Gastrocnemius medialis (tissue), 4 donors: ENCODE measurements around the gene MORN5. TPM values are rescaled to one million over a fixed set of nuclear protein-coding genes. Genes with fewer than 3 reads are reported as not detected.

Experiments
- ATAC-seq, 2 donors: fragments of 150-250 bp; one replicate each; pipeline ENCODE4 v1.9.1; 2016
- DNase-seq, 2 donors: peaks; one replicate each; pipeline ENCODE4 v3.0.0-alpha.2; 2019
- H3K27ac ChIP-seq, 4 donors: fragments of 200-600 bp; sonication (generic); 1 replicate in 1 of 4; 2 replicates in 3 of 4; pipeline ENCODE4 v1.5.1; 2016 to 2018; ENCODE audit warnings: mild to moderate bottlenecking in 2 of 4, moderate library complexity in 1 of 4
- H3K27me3 ChIP-seq, 3 donors: fragments of 200-600 bp; sonication (generic) in 2 of 3; 1 replicate in 1 of 3; 2 replicates in 2 of 3; pipeline versions ENCODE4 v1.5.1 to v1.6.0; 2016 to 2019; ENCODE audit warnings: mild to moderate bottlenecking in 1 of 3, moderate library complexity in 1 of 3
- H3K36me3 ChIP-seq, 2 donors: fragments of 200-600 bp; sonication (generic) in 1 of 2; one replicate each; pipeline ENCODE4 v1.5.1; 2017 to 2018
- H3K4me1 ChIP-seq, 2 donors: fragments of 200-600 bp; sonication (generic) in 1 of 2; one replicate each; pipeline ENCODE4 v1.5.1; 2016 to 2017; ENCODE audit warnings: mild to moderate bottlenecking in 2 of 2
- H3K4me3 ChIP-seq, 4 donors: fragments of 200-600 bp; sonication (generic) in 3 of 4; 1 replicate in 1 of 4; 2 replicates in 3 of 4; pipeline ENCODE4 v1.5.1; 2016 to 2019; ENCODE audit warnings: mild to moderate bottlenecking in 2 of 4
- H3K9me3 ChIP-seq, 3 donors: fragments of 200-600 bp; sonication (generic) in 2 of 3; 1 replicate in 1 of 3; 2 replicates in 2 of 3; pipeline ENCODE4 v1.5.1; 2016 to 2019
- CTCF ChIP-seq, 5 experiments: fragments of 450-650 bp in 3 of 5; fragments of 200-600 bp in 2 of 5; sonication (generic) in 2 of 5; IDR thresholded peaks in 4 of 5; conservative IDR thresholded peaks in 1 of 5; 1 replicate in 4 of 5; 2 replicates in 1 of 5; pipeline ENCODE4 v1.5.1; 2016 to 2019; ENCODE audit warnings: antibody characterized with exemption in 5 of 5, mild to moderate bottlenecking in 3 of 5, moderate library complexity in 3 of 5
- POLR2A ChIP-seq, 2 donors: fragments of 450-650 bp; IDR thresholded peaks; one replicate each; pipeline ENCODE4 v1.6.1; 2017; ENCODE audit warnings: antibody characterized with exemption in 2 of 2, mild to moderate bottlenecking in 2 of 2, moderate library complexity in 2 of 2
- in situ Hi-C, 4 donors: fragments of 200-750 bp; cut with MboI; loops; one replicate each; pipeline versions ENCODE4 v1.15.0 to v1.8.0; 2017; ENCODE audit warnings: low sequenced_read_pairs in 4 of 4
- intact Hi-C: fragments of 100-400 bp; cut with DNase I; formaldehyde crosslinking; loops from one replicate; pipeline ENCODE4 v1.15.1; 2023; ENCODE audit warnings: low total_unique reads
- total RNA-seq, 4 donors: library from RNA; depleted of rRNA; stranded (reverse); fragments of >200 nt; gene quantifications; one replicate each; pipeline versions ENCODE4 v1.1.0 to v1.2.3, GENCODE V29; 2016

Gene MORN5
- not detected for total RNA-seq

DNA sequence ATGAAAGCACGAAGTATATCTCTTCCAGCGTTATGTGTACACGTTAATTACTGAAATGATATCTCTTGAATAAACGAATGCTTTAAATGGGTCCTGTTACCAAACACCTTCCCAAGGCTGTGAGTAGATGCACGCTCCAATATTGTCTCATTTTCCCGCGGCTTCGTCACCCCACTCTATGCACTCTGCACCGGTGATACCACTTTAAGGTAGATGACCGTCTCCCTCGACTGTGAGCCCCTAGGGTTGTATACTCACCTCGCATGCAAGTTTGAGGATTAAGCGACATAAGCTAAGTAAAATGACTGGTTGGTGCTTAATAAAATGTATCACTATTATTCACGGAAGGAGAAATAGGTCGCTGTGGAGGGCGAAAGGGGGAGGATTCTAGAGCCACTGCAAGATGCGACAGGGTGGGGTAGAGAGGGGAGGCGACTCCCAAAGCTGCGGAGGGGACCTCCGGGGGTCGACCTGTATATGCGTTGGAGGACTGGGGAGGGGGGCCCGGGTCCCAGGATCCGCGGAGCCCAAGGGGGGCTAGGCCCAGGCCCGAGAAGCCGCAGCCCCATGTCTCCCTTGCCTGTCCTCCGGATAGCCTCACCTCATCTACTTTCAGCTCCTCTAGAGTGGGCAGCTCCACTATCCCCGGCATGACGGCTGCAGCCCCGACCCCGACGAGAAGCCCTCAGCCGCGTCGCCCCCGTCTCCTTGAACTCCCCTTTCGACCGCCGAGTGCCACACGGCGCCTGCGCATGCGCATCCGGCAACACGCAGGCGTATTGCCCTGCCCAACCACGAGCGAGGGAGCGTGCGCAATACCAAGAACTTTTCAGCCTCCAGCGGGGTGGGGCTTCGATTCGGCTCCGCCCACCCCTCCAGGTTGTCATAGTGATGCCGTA is at the start of gene MORN5, which contains the start of gene NDUFA8:
Gene MORN5 (plus strand): TSS at position 883 of the 899 bp plus-strand sequence. CDS start 65 bp downstream, outside the sequence.
Gene NDUFA8 (minus strand): TSS at position 754 of the 899 bp plus-strand sequence. CDS start 102 bp downstream, at position 652.
- intact Hi-C loops (loop anchor here (2.0 kb wide), 1 partner anchor 106 kb away; the partner anchor contains the start of genes MRRF and RBM18), in situ Hi-C loops (no loop called here)
- DNase-seq (peak; percentile 91 to 95), ATAC-seq (peak; percentile 95 to 96)
- Histone ChIP-seq H3K9me3 (no peaks in the 10 kb centered on the region), H3K4me3 (peak within 1 kb of the TSS; percentile 65 to 97 (median 90)), H3K27me3 (no peaks in the 10 kb centered on the region), H3K4me1 (peaks cover 36 to 37% of the 10 kb centered on the region in 2 donors), H3K27ac (peak within 1 kb of the TSS; percentile 90 to 97 (median 94)), H3K36me3 (no peaks in the 10 kb centered on the region)
- TF ChIP-seq CTCF (IDR thresholded peaks at IDR 0.05 in 4 of 5, conservative IDR thresholded peaks at IDR 0.05 in 1 of 5): peak in 4 of 5 experiments; percentile 10 to 31 (median 19)
- peak; percentile 87 to 90 for TF ChIP-seq POLR2A (IDR thresholded peaks at IDR 0.05)

- DNase-seq (no peak), ATAC-seq (no peak)
- Histone ChIP-seq H3K4me1 (no peaks in the 10 kb centered on the region), H3K36me3 (no peaks in the 10 kb centered on the region), H3K9me3 (no peaks in the 10 kb centered on the region), H3K27me3 (no peaks in the 10 kb centered on the region), H3K27ac (no peak overlapping the region), H3K4me3 (no peak overlapping the region)
- TF ChIP-seq CTCF (IDR thresholded peaks at IDR 0.05 in 4 of 5, conservative IDR thresholded peaks at IDR 0.05 in 1 of 5): no peak
- TF ChIP-seq POLR2A (IDR thresholded peaks at IDR 0.05): no peak
- in situ Hi-C loops: loop anchor here in 3 of 4 donors (25.0 kb wide), 2 partner anchors 352 to 702 kb away; partner anchors contain the start of gene OR1K1 (in 2 of the 3)
- intact Hi-C loops: no loop called here
Measured at GRCh38 chr9:122110100-122110833, 49.4 kb upstream of the MORN5 start.

DNA sequence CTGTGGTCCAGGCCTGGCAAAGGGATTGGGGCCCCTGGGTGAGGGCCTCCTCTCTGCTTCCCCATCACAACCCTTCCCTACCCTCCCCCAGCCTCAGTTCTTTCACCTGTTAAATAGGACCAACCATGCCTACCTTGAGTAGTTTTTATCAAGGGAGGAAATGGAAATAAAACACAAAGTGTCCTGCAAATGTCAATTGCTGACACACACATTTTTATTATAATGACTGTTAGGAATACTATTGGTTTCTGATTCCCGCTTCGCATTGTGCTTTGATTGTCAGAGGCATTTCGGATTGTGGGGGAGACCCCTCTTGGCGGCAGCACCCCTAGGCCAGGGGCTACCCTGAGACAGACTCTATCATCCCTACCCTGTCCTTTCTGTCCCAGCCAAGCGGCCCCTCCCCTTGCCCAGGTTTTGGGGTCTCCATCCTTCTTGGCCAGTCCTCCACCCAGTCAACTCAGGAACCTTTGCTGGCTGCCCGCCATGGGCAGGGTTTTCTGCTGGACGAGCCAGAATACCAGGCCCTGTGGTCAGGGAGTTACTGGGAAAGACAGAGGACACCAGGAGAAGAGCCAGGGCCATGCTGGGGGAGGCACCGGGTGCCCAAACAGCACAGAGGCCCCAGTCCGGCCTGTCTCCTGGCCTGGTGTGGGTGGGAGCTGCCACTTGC is 48.2 kb upstream of the MORN5 start:
- intact Hi-C loops (no loop called here), in situ Hi-C loops (loop anchor here in 3 of 4 donors (25.0 kb wide), 2 partner anchors 351 to 701 kb away; partner anchors contain the start of gene OR1K1 (in 2 of the 3))
- H3K4me1 ChIP-seq: no peaks in the 10 kb centered on the region
- TF ChIP-seq POLR2A (IDR thresholded peaks at IDR 0.05) (no peak), CTCF (IDR thresholded peaks at IDR 0.05 in 4 of 5, conservative IDR thresholded peaks at IDR 0.05 in 1 of 5) (no peak)
- DNase-seq (no peak), ATAC-seq (no peak)
- H3K4me3 ChIP-seq: no peak overlapping the region
- H3K9me3 ChIP-seq: no peaks in the 10 kb centered on the region
- no peaks in the 10 kb centered on the region for H3K36me3 ChIP-seq
- no peak overlapping the region for H3K27ac ChIP-seq
- H3K27me3 ChIP-seq: no peaks in the 10 kb centered on the region

DNA sequence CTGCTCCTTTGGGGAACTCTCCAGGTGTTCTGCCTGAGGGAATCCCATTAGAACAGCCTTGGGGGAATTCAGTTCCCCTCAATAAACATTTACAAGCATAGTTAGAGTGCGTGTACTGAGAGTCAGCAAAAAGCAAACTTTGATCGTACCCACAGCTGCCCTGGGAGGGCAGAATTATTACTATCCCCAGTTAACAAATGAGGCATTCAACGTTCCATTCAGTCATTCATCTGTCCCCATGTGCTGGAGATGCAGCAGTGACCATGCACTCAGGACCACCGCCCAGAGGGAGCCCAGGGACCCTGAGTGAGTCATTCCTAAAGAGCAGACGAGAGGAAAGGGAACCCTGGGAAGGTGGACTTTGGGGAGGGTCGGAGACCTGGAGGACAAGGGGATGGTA is 47.5 kb upstream of the MORN5 start:
- intact Hi-C loops: no loop called here
- TF ChIP-seq POLR2A (IDR thresholded peaks at IDR 0.05): no peak
- TF ChIP-seq CTCF (IDR thresholded peaks at IDR 0.05 in 4 of 5, conservative IDR thresholded peaks at IDR 0.05 in 1 of 5): no peak
- H3K9me3 ChIP-seq: no peaks in the 10 kb centered on the region
- no peaks in the 10 kb centered on the region for H3K36me3 ChIP-seq
- ATAC-seq: peak in 1 of 2 donors; percentile 12
- no peak for DNase-seq
- H3K4me3 ChIP-seq: no peak overlapping the region
- in situ Hi-C loops: loop anchor here in 3 of 4 donors (25.0 kb wide), 2 partner anchors 350 to 700 kb away; partner anchors contain the start of gene OR1K1 (in 2 of the 3)
- H3K4me1 ChIP-seq: no peaks in the 10 kb centered on the region
- H3K27ac ChIP-seq: no peak overlapping the region
- no peaks in the 10 kb centered on the region for H3K27me3 ChIP-seq
